Activated CD8-positive, alpha-beta memory T cell treated with anti-CD3 and anti-CD28 coated beads for 4 hours (primary cell): ENCODE results near the gene ST8SIA4.

Source experiments
- DNase-seq, 2 donors: peaks; one replicate each; pipeline ENCODE4 v3.0.0-alpha.2; 2020; ENCODE audit warnings: low read depth in 2 of 2

The ST8SIA4 gene

GRCh38 chr5:100872408-100873190, 30.5 kb downstream of the ST8SIA4 start:
- DNase-seq = no peak

DNA sequence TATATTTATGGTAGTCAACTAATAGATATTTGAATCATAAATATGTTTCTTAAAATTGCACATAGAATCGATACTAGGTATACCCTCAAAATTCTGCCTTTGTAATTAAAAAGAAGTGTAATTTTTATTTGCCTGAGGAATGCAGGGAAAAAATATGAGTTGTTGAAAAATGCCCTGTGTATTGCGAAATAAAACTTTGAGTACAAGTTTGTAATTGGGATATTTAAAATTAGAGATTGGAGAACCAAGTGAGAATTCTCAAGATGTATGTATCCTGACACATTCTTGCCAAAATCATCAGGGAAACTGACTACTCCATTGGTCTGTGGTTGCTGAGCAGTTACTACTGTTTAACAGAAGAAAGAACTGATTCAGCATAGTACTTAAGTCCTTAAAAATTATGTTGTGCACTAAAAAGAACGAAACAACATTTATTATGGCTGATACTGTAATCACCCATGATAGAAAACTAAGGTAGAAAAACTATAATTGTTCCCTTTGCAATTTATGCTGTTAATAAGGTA, 36.0 kb downstream of the ST8SIA4 start:
- DNase-seq = no peak

GRCh38 chr5:100864931-100865330, 38.2 kb downstream of the ST8SIA4 start:
- no peak for DNase-seq

DNA sequence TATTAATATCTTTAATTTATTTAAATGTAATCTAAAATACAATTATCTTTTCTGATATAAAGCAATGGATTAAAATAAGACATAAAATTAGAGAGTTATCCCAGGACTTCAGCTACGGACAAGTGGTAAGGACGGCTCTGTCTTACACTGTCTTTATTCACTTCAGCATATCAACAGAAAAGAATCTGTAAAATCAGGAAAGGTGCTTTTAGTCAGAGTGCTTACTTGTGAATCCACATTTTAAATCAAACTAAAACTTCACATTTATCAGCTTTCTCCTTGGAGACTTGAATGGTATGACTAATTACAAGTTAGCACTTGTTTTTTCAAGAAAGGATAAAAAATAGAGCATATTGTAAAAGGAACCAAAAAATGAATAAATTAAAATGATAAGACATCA, 39.3 kb downstream of the ST8SIA4 start:
- no peak for DNase-seq

DNA sequence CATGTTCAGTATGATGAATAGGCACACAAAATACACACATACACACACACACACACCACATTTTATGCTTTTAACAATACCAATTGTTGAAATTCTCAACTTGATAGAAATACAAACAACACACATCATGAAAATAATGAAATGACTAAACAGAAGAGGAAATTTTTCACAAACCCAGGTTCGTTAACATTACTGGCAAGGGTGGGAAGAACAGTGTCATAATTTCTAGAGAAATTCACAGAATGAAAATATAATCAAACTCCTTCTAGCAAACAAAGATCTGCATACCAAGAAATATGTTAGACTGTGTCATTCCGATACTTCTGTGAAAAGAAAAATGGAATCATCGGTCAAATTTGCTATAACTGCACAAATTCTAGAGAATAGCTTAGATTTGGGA, 41.9 kb downstream of the ST8SIA4 start:
- no peak for DNase-seq

DNA sequence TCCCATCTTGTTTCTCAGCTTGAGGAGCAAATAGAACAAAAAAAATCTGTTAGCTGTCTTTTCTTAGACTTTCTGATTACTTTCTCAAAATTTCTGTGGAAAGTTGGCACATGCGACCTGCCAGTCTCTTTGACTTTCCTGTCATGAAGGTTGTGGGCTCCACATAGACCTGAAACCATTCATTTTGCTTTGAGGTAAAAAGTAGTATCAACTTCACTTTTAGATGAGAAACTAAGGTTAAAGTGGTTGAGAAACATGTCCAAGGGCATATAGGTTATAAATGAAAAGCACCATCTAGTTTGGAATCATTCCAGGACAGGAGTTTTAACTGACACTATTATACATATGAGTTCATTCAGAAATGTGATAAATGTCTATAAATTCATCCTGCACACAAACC, 42.7 kb downstream of the ST8SIA4 start:
- DNase-seq = no peak

DNA sequence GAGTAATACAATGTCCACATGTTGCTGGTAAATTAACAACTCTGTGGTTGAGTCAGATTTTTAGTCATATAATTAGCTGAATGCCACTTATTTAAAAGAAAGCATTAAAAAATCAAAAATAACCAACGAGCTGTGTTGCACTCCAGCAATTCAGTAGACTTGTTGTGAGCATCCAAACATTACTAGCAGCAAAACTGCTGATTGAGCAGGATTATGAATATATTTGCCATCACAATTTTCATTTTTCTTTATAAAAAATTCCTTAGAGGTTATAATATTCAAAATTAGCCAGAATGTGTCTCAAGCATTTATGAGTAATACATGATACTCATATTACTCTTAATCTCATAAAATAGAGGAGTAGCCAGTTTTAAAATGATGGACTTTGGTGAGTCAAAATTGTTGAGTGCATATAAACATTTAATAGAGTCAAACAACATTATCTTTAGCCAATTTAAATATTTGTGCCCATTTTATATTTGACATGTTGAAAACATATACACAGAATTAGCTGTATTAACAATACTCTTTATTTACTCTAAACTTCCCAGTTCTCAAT, 44.0 kb downstream of the ST8SIA4 start:
- DNase-seq = no peak

DNA sequence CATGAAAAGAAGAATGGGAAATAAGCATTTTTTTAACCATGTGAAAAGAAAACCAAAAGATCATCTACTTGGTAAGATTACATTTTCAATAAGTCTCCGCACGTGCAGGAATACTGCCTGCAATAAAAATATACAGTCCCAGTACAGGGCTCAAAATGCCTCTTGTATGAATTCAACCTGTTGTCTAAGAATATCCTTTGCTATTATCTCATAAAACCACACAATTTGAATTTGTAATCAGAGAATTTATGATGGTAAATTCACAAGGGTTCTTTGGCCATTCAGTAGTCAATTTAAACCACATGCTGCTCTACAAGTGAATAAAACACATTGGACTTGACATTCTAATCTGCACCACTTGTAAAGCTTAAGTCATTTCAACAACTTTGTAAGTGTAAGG, 46.6 kb downstream of the ST8SIA4 start:
- no peak for DNase-seq

DNA sequence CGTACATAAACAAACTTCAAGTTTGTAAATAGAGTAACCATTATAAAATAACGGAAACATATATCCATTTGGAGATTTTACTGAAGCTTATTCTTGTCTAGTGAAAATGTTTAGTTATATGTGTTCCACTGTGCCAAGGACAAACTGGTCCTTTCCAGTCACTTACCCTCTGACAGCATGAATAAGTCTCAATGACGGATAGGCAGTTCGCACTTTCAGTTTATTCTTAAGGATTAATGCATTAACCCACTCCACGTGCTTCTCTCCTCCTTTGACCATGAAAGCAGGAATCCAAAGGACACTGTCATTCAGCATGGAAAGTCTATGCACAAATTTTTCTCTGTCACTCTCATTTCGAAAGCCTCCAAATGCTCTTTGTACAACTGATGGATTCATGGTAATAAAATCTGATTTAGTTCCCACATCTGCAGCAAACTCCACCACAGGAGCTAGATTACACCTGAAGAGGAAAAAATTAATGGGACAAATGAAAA, 47.1 kb downstream of the ST8SIA4 start:
- no peak for DNase-seq

GRCh38 chr5:100855295-100855694, 47.8 kb downstream of the ST8SIA4 start:
- no peak for DNase-seq

GRCh38 chr5:100854591-100854990, 48.5 kb downstream of the ST8SIA4 start:
- DNase-seq = no peak

DNA sequence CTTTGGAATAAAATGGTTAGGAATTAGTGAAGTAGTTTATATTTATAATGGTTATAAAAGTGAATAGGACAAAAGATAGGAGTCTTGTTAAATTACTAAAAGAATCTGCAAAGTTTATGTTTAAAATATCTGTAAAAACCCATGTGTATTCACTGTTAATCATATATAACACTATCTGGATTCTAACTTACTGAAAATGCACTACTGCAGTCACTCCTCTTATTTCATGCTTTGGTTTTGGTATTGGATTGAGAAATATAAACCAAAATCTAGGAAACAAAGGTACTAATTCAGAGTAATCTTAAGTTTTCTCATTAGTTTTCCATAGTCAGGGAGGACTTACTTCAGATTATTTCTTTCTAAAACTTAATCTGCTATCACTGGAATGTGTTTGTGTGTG, 49.5 kb downstream of the ST8SIA4 start:
- no peak for DNase-seq

- no peak for DNase-seq
Observed at GRCh38 chr5:100852988-100853449, 50.1 kb downstream of the ST8SIA4 start.

DNA sequence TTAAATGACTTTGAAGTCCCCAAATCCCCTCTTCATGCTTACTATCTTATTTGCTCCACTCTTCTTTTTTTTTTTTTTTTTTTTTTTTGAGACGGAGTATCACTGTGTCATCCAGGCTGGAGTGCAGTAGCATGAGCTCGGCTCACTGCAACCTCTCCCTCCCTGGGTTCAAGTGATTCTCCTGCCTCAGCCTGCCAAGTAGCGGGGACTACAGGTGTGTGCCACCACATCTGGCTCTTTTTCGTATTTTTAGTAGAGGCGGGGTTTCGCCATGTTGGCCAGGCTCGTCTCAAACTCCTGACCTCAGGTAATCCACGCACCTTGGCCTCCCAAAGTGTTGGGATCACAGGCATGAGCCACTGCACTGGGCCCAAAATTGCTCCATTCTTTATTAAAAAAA, 51.0 kb downstream of the ST8SIA4 start:
- no peak for DNase-seq

DNA sequence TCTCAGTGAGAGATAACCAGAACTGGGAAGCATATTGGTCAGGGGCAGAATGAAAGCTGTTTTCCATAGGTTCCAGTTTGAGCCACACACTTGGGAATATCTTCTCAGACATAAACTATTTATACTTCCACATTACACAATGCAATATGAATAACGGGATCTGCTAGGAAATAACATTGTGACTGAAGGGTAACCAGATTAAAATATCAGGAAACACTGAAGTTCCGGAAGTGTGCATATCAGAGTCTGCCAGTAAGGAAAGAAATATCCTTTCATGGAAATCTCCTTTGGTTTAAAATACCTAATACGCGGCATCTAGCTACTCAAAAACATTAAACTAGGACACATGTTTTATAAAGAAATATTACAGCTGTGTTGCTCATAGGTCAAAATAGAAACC, 56.3 kb downstream of the ST8SIA4 start:
- DNase-seq = no peak

GRCh38 chr5:100842080-100842479, 61.0 kb downstream of the ST8SIA4 start:
- DNase-seq = no peak

GRCh38 chr5:100841358-100842076, 61.6 kb downstream of the ST8SIA4 start:
- no peak for DNase-seq

GRCh38 chr5:100840789-100841188, 62.3 kb downstream of the ST8SIA4 start:
- DNase-seq = no peak

DNA sequence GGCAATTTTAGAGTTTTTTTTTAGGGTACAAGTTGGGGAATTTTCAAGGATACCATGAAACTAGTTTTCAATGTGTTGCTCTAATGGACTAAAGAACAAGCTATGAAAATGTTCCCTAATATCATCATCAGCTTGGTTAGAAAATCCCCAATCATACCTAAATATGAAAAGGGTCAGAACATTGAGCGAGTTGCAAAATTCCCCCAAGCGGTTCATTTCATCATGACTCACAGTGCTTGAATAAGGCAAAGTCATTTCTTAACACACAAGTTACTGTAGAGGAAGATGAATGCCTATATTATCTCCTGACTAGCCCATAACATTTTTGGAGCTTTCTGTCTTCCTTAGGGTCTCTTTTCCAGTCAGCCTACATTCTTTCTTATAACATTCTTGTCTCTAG, 62.7 kb downstream of the ST8SIA4 start:
- no peak for DNase-seq

DNA sequence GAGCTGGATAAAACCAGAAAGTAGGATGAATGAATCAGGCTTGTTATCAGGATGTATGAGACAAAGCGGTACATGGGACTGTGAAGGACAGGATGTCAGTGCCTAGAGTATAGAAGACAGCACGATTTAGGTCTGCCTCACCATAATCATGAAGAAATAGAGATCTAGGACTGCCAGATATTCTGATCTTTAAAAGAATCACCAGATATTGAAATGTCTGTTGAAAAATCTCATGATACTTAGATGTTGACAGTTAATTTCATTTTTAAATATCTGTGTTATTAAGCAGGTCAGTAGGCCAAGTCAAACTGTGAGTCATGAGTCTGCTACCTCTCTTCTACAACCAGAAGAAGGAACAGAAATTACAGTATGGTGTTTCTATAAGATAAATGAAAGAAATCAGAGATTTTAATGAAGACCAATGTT, 65.0 kb downstream of the ST8SIA4 start:
- DNase-seq = no peak

- no peak for DNase-seq
Observed at GRCh38 chr5:100834519-100834918, 68.6 kb downstream of the ST8SIA4 start.
